GM23338 (cell line): ENCODE results near the gene THRB.

Experiments
- POLR2AphosphoS5 ChIP-seq: IDR thresholded peaks from 2 replicates; pipeline ENCODE4 v1.6.1; 2016; ENCODE audit warnings: antibody characterized with exemption, low read depth
- TF ChIP-seq, protein P1 (sequence below), 2 experiments: fragments of 200-600 bp in 1 of 2; sonication (generic) in 1 of 2; conservative IDR thresholded peaks; 2 replicates each; pipeline versions ENCODE4 v1.5.1 to v1.6.1; 2016 to 2017; ENCODE audit warnings: antibody characterized with exemption in 2 of 2, low read depth in 2 of 2, mild to moderate bottlenecking in 2 of 2, moderate library complexity in 1 of 2

DNA sequence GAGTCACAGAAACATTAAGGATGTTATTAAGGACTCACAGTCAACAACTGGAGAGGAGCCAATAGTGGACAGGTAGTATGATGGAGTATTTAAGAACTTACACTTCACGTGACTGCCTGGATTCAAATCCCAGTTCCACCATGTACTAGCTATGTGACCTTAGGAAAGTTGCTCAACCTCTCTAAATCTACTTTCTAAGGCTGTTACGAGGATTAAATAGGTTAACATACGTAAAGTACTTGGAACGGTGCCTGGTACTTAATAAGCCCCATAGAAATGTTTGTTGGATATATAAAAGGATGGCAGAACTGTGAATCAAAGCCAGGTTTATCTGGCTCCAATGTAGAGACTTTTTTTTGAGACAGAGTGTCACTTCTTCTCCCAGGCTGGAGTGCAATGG is 24.4 kb downstream of the THRB start:
- TF ChIP-seq, protein P1, sequence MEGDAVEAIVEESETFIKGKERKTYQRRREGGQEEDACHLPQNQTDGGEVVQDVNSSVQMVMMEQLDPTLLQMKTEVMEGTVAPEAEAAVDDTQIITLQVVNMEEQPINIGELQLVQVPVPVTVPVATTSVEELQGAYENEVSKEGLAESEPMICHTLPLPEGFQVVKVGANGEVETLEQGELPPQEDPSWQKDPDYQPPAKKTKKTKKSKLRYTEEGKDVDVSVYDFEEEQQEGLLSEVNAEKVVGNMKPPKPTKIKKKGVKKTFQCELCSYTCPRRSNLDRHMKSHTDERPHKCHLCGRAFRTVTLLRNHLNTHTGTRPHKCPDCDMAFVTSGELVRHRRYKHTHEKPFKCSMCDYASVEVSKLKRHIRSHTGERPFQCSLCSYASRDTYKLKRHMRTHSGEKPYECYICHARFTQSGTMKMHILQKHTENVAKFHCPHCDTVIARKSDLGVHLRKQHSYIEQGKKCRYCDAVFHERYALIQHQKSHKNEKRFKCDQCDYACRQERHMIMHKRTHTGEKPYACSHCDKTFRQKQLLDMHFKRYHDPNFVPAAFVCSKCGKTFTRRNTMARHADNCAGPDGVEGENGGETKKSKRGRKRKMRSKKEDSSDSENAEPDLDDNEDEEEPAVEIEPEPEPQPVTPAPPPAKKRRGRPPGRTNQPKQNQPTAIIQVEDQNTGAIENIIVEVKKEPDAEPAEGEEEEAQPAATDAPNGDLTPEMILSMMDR (conservative IDR thresholded peaks at IDR 0.05; ENCODE audit: low read depth in 2 of 2) = no peak
- TF ChIP-seq POLR2AphosphoS5 = no peak
